Fibroblast of the aortic adventitia (primary cell): ENCODE results near the gene HSD3B7. TPM values are rescaled to one million over a fixed set of nuclear protein-coding genes. Genes with fewer than 3 reads are reported as not detected.

Source experiments
- DNase-seq: peaks from one replicate; pipeline ENCODE4 v3.0.0-alpha.2; 2010; ENCODE audit warnings: low read depth
- H3K4me3 ChIP-seq: 2 replicates; pipeline ENCODE4 v1.5.1; 2011; ENCODE audit warnings: low read depth, mild to moderate bottlenecking, control low read depth, low read length, moderate library complexity
- CTCF ChIP-seq: IDR thresholded peaks from 2 replicates; pipeline ENCODE4 v1.5.1; 2011; ENCODE audit warnings: mild to moderate bottlenecking, low read length, control low read depth, inconsistent platforms; ENCODE audit not compliant: insufficient read depth
- total RNA-seq: library from RNA; depleted of rRNA; stranded (reverse); fragments of >200 nt; gene quantifications from 2 replicates; pipeline ENCODE4 v1.2.3, GENCODE V29; 2012; ENCODE audit warnings: low replicate concordance

Gene HSD3B7
- total RNA-seq, 1 donor = 60.9 TPM

GRCh38 chr16:30995927-30996323, 10.9 kb downstream of the HSD3B7 start:
- peak overlapping the region; percentile 71 for H3K4me3 ChIP-seq
- no peak for DNase-seq
- no peak for TF ChIP-seq CTCF

- DNase-seq = peak; percentile 48
Measured at GRCh38 chr16:30996324-30996984, 11.4 kb downstream of the HSD3B7 start.

DNA sequence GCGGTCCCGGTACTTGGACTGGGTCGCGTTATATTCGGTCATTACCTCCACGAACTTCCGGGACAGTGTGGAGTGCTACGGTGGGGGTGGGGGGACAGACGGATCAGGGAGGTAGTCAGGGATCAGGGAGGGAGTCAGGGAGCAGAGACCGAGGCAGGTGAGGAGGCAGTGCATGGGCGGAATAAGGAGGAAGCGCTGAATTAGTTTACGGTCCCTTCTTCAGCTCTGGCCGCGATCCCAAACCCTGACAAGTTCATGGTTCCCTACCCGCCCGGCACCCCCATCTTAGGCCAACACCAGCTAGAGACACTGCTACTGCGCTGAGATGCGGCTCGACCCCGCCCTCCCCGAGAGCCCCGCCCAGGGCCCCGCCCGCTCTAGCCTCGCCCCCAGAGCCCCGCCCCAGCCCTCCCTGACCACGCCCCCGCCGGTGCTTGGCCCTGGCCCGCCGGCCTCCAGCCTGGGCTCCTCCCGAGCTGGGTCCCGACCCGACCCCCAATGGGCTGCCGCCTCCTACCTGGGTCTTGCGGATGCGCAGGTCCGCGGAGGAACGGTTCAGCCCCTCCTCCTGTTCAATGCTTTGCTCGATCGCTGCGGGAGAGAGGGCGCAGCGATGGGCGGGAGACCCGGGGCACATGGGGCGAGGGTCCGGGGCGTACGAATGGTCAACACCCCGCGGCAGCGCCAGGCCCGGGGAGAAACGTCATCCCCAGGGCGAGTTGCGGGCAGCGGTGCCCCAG, 12.1 kb downstream of the HSD3B7 start:
- TF ChIP-seq CTCF = no peak
- peak overlapping the region; percentile 71 for H3K4me3 ChIP-seq
- DNase-seq = peak; percentile 55

More at GRCh38 chr16:30996324-30996984, 11.4 kb downstream of the HSD3B7 start:
- TF ChIP-seq CTCF = no peak
- H3K4me3 ChIP-seq = peak overlapping the region; percentile 71

DNA sequence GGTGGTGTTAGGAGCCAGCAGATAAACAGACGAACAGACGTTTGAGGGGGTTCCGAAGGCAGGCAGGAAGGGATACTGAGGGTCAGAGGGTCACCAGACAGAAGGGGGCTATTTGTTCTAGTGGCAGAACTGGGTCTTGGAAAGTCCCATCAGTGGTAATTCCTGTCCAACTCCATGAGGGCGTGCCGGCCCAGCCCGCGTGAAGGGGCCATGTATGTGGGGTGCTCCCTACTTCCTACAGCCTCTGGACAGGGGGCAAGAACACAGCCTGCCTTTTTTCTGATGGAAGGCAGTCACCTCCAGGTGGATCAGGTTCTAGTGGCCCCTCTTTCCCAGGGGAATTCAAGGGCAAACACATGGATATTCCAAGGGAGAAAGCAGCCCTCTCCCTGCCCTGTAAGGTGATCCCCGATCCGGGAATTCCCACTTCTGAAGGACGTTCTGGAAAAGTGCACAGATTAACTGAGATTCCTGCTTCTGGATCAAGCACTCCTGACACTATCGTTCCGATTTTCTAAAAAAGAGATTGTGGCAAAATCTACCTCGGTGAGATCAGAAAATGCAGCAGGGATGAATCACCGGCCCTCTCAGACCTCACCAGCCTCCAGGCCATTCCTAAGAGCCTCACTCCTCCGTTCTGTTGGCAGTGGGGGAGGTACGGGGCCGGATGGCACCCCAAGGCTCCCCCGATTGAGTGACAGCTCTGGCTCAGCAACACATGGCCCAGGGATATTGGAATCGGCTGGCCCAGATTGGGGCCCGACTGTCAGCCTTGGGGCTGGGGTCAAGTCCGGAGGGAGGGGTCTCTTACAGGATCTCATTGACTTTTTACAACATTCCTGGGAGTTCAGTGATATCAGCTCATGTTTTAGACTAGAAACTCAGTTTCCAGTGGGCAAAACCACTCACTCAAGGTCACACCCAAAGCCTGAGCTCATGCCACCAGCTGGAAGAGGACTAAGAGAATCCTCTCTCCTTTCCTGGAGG, 13.0 kb downstream of the HSD3B7 start:
- H3K4me3 ChIP-seq = peak overlapping the region; percentile 55
- TF ChIP-seq CTCF = no peak
- DNase-seq = peak; percentile 68

DNA sequence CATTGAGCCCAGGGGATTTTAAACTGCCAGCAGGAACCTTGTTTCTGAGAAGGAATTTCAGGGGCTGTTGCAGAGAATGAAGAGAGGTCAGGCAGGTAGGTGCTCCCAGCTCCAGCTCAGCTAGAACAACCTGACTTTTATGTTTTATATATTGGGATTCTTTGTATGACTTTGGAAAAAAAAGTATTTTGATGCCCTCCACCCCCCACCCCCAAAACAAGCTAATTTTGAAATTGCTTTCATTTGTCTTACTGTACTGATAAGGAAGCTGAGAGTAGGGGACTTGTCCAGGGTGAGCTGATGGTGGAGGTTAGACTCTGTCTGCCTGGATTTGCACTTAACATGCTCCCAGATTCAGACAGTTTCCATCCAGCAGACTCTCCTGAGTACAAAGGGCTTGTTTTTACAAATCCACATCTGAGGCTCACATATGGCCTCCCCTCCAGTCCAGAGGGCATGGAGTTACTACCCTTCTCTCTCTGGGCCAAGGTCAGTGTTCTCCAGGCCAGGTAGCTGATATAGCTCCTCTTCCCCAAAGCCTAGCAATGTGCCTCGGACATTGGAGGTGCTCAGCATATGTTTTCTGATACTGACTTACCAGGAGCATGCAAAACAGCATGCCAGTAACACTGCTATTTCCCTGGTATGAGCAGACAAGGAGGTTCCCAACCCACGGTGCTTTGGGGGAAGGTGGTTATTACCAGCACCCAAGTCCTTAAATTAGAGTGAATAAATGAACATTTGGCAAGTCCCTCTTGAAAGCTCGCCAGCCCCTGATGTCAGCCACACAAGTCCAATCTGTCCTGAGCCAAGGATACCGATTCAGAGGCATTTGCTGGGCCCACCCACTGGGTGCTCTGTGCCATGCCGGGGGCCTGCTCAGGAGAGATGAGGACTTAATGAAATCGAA, 14.1 kb downstream of the HSD3B7 start:
- peak; percentile 45 for DNase-seq
- TF ChIP-seq CTCF = no peak
- no peak overlapping the region for H3K4me3 ChIP-seq
